ENCODE measurements around the gene BCORL1. TPM values are rescaled to one million over a fixed set of nuclear protein-coding genes. Genes with fewer than 3 reads are reported as not detected.

BCORL1 gene
- total and polyA plus RNA-seq, 2 of the 8 experiments (the other 6 are each of a cell fraction or from before 2014, with no cell fraction given) = 1.4 to 6.2 TPM

DNA sequence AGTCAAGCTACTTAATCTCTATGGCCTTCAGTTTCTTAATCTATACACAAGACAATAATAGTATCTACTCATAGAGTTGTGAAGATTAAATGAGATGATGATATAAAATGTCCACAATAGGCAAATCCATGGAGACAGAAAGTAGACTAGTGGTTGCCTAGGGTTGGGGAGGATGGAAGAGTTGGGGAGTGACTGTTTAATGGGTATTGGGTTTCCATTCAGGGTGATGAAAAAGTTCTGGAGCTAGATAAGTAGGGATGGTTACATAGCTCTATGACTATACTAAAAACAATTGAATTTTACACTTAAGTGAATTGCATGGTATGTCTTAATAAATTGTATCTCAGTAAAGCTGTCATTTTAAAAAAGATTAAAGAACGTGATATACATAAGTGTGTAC lies 35.7 kb downstream of the BCORL1 start:
- Histone ChIP-seq H3K79me1 (ENCODE audit: low read depth, low read length) (no peaks in the 10 kb centered on the region), H2AFZ (ENCODE audit: low read length) (no peak overlapping the region), H2BK20ac (ENCODE audit: low read length) (no peak overlapping the region), H3K56ac (replicated peaks; ENCODE audit: insufficient read length, low read depth, low read length) (no peak overlapping the region), H3K9ac (replicated peaks in 1 of 4; ENCODE audit: extremely low read depth in 1 of 4, low read depth in 3 of 4, low read length in 3 of 4) (no peak overlapping the region), H4K5ac (ENCODE audit: insufficient read length, low read depth, low read length) (no peak overlapping the region), H3K14ac (ENCODE audit: insufficient read length) (no peak overlapping the region), H3K4ac (replicated peaks; ENCODE audit: insufficient read length, low read depth, low read length) (no peak overlapping the region), H3K79me2 (ENCODE audit: control insufficient read depth in 1 of 2, insufficient read depth in 2 of 2, low read length in 2 of 2) (no peaks in the 10 kb centered on the region), H2BK15ac (ENCODE audit: low read length) (no peak overlapping the region), H3K36me3 (ENCODE audit: control insufficient read depth in 2 of 4, insufficient read depth in 4 of 4, low read length in 3 of 4) (peaks cover 0 to 9% (median 0%) of the 10 kb centered on the region in 4 experiments; a peak in 2 of 8 replicates), H3K4me2 (ENCODE audit: insufficient read depth in 1 of 2, low read depth in 2 of 2, low read length in 2 of 2) (no peak overlapping the region), H2BK5ac (ENCODE audit: low read depth, low read length) (no peak overlapping the region), H2BK12ac (ENCODE audit: low read depth, low read length) (no peak overlapping the region), H3K23ac (ENCODE audit: insufficient read length) (no peak overlapping the region), H4K8ac (ENCODE audit: extremely low read depth, insufficient read depth, low read length) (no peak overlapping the region), H3K27ac (ENCODE audit: low read depth, low read length) (no peak overlapping the region), H3K27me3 (replicated peaks in 1 of 4; ENCODE audit: control insufficient read depth in 3 of 4, extremely low read depth in 1 of 4, insufficient read depth in 3 of 4, low read length in 3 of 4) (no peaks in the 10 kb centered on the region), H2AK5ac (ENCODE audit: low read depth, low read length) (no peak overlapping the region), H3K23me2 (ENCODE audit: low read depth, low read length) (no peaks in the 10 kb centered on the region), H3K4me3 (ENCODE audit: extremely low read depth in 1 of 4, insufficient read depth in 2 of 4, low read depth in 3 of 4, low read length in 4 of 4) (no peak overlapping the region), H3K9me3 (ENCODE audit: insufficient read depth in 2 of 2, low read depth in 1 of 2, low read length in 1 of 2) (no peaks in the 10 kb centered on the region), H2BK120ac (replicated peaks; ENCODE audit: low read depth, low read length) (no peak overlapping the region), H3K18ac (ENCODE audit: extremely low read depth, low read length) (no peak overlapping the region), H4K20me1 (replicated peaks in 1 of 2; ENCODE audit: control insufficient read depth in 1 of 2, insufficient read depth in 2 of 2, low read length in 2 of 2) (no peaks in the 10 kb centered on the region), H4K91ac (replicated peaks; ENCODE audit: insufficient read length, low read length) (no peak overlapping the region), H3K4me1 (replicated peaks in 1 of 4; ENCODE audit: control insufficient read depth in 3 of 4, insufficient read depth in 4 of 4, low read length in 3 of 4) (no peaks in the 10 kb centered on the region)
- POLR2A ChIA-PET (ENCODE audit: partially characterized antibody) = no interaction called here
- DNase-seq (ENCODE audit: low read depth in 1 of 2, low spot score in 2 of 2) (no peak), FAIRE-seq (no peak)
- CTCF ChIA-PET (ENCODE audit: partially characterized antibody) = interaction anchor here (0.7 to 3.9 kb wide), 4 partner anchors 10 to 57 kb away, joined by 3 to 22 read pairs (median 4); no protein-coding TSS in a partner anchor
- no peak for TF ChIP-seq MAFK (IDR thresholded peaks at IDR 0.05; ENCODE audit: low read depth, low read length)
- no peak for TF ChIP-seq NRF1 (IDR thresholded peaks at IDR 0.05; ENCODE audit: low read depth, low read length)
- TF ChIP-seq CTBP2 (IDR thresholded peaks at IDR 0.05; ENCODE audit: borderline replicate concordance, insufficient read depth, insufficient read length, low read length) = no peak
- TF ChIP-seq RNF2 (IDR thresholded peaks at IDR 0.05; ENCODE audit: borderline replicate concordance, low read depth, low read length, missing control alignments, poor library complexity, severe bottlenecking) = no peak
- no peak for TF ChIP-seq RAD21 (IDR thresholded peaks at IDR 0.05 in 1 of 2, conservative IDR thresholded peaks at IDR 0.05 in 1 of 2; ENCODE audit: low read depth in 2 of 2, low read length in 2 of 2)
- TF ChIP-seq ASH2L (IDR thresholded peaks at IDR 0.05; ENCODE audit: low read length) = no peak
- no peak for TF ChIP-seq TEAD4 (IDR thresholded peaks at IDR 0.05; ENCODE audit: low read depth, low read length)
- 100% methylated on average over 1 of the region's 1 CpG; no CpG with 5 or more reads in 1 of the 2 experiments for WGBS, 2 experiments (ENCODE audit: extremely low coverage in 1 of 2, insufficient coverage in 1 of 2, insufficient read length in 1 of 2, insufficient replicate concordance in 2 of 2, low coverage in 1 of 2, low lambda C conversion rate in 2 of 2, missing lambda C conversion rate in 1 of 2)
